Measurements from ENCODE around the gene S100B.

DNA sequence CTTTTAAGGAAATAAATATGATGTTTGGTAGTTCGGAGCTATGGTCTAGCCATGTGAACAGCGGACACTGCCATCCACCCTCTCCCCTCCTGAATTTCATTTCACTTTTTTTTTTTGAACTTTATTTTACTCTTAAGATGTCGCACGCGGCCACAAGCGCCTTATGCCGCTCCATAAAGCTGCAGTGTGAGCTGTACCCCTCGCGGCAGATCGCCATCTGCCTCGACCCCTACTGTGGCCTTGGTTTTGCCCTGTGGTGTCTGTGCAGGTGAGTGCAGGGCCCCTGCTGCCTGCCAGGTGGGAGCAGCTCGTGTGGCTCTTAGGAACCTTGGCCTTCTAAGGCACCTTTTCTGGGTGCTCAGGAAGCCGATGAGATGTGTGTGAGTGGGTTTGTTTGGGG lies 48.1 kb downstream of the S100B start:
- no peak for TF ChIP-seq NFATC3 (IDR thresholded peaks at IDR 0.05)
- TF ChIP-seq NFXL1 (CRISPR knock-in tag; IDR thresholded peaks at IDR 0.05): no peak
- TF ChIP-seq ZNF561 (CRISPR knock-in tag; conservative IDR thresholded peaks at IDR 0.05): no peak

Measured in K562 (cell line).